HepG2 (cell line): ENCODE measurements around the gene ASB14. TPM values are rescaled to one million over a fixed set of nuclear protein-coding genes. Genes with fewer than 3 reads are reported as not detected.

Experiments used
- ATAC-seq: fragments of 200-7000 bp; cut with Tn5 transposase; 3 replicates; pipeline ENCODE4 v1.9.1; 2020; ENCODE audit warnings: mild to moderate bottlenecking, moderate library complexity
- BruUV-seq: library from RNA; stranded (reverse); fragments of 400-500 nt; replicated peaks from 2 replicates; lab custom pipeline; 2021; lab: Mats Ljungman, UMichigan
- CTCF ChIA-PET: fragments of 300-600 bp; formaldehyde crosslinking; extraction: SDS; loops from one replicate; lab custom pipeline; 2021; ENCODE audit warnings: low total read pairs, inconsistent platforms, low intra/inter-chr PET ratio; lab: Yijun Ruan, JAX
- POLR2A ChIA-PET: fragments of 350-600 bp; sonication (Branson Sonifier 250); formaldehyde crosslinking; loops from one replicate; lab custom pipeline; 2020; ENCODE audit warnings: antibody characterized with exemption, inconsistent platforms; lab: Yijun Ruan, JAX
- DNase-seq: peaks from one replicate; pipeline ENCODE4 v3.0.0-alpha.2; 2015; ENCODE audit warnings: low spot score
- FAIRE-seq: peaks from 3 replicates; lab custom pipeline; 2011; peaks lifted over from hg19 to GRCh38; lab: Jason Lieb, UNC
- H2AFZ ChIP-seq: one replicate; pipeline ENCODE4 v1.6.1; 2011; ENCODE audit warnings: low read length, inconsistent platforms
- H3K27ac ChIP-seq: fragments of 300-600 bp; 3 replicates; pipeline ENCODE4 v1.8.0; 2011; ENCODE audit warnings: mixed run types, mild to moderate bottlenecking, mixed read lengths, low read length, inconsistent platforms; ENCODE audit not compliant: insufficient read depth; ENCODE audit errors: extremely low read length
- H3K27me3 ChIP-seq, 2 experiments: fragments of 200-600 bp in 1 of 2; 2 replicates in 1 of 2; 3 replicates in 1 of 2; pipeline versions ENCODE4 v1.6.0 to v1.8.0; 2011; ENCODE audit warnings: low read length in 2 of 2, mild to moderate bottlenecking in 2 of 2, moderate library complexity in 2 of 2, inconsistent platforms in 1 of 2; ENCODE audit not compliant: insufficient read depth in 2 of 2, control insufficient read depth in 1 of 2
- H3K36me3 ChIP-seq, 2 experiments: fragments of 200-600 bp in 1 of 2; replicated peaks in 1 of 2; 2 replicates in 1 of 2; 3 replicates in 1 of 2; pipeline versions ENCODE4 v1.5.1 to v1.8.0; 2011; ENCODE audit warnings: low read length in 2 of 2, inconsistent platforms in 1 of 2; ENCODE audit not compliant: insufficient read depth in 2 of 2, control insufficient read depth in 1 of 2
- H3K4me1 ChIP-seq: 2 replicates; pipeline ENCODE4 v1.5.1; 2012; ENCODE audit warnings: low read length, inconsistent platforms; ENCODE audit not compliant: insufficient read depth
- H3K4me2 ChIP-seq: 2 replicates; pipeline ENCODE4 v1.6.0; 2011; ENCODE audit warnings: low read depth, low read length, inconsistent platforms
- H3K4me3 ChIP-seq, 3 experiments: fragments of 200-600 bp in 1 of 3; sonication (generic), shearing (Covaris generic) in 1 of 3; replicated peaks in 1 of 3; 2 replicates each; pipeline ENCODE4 v1.5.1; 2011 to 2016; ENCODE audit warnings: low read length in 3 of 3, inconsistent platforms in 2 of 3, low read depth in 2 of 3, mild to moderate bottlenecking in 2 of 3, control low read depth in 1 of 3, mixed read lengths in 1 of 3; ENCODE audit not compliant: insufficient read depth in 1 of 3
- H3K79me2 ChIP-seq: one replicate; pipeline ENCODE4 v1.6.1; 2011; ENCODE audit warnings: low read length, inconsistent platforms; ENCODE audit not compliant: insufficient read depth
- H3K9ac ChIP-seq: 2 replicates; pipeline ENCODE4 v1.6.0; 2011; ENCODE audit warnings: mild to moderate bottlenecking, low read depth, low read length, inconsistent platforms; ENCODE audit not compliant: insufficient read depth
- H3K9me3 ChIP-seq: 2 replicates; pipeline ENCODE4 v1.5.1; 2012; ENCODE audit warnings: mild to moderate bottlenecking, low read length
- H4K20me1 ChIP-seq: 2 replicates; pipeline ENCODE4 v1.6.0; 2011; ENCODE audit warnings: inconsistent platforms, mild to moderate bottlenecking, low read length, moderate library complexity; ENCODE audit not compliant: insufficient read depth
- CBX2 ChIP-seq, 2 experiments: fragments of 200-600 bp in 1 of 2; sonication (generic); formaldehyde crosslinking in 1 of 2; IDR thresholded peaks; 2 replicates each; pipeline versions ENCODE4 v1.7.0 to v1.8.1; 2018 to 2022; ENCODE audit warnings: low read depth in 2 of 2, low read length in 1 of 2, mild to moderate bottlenecking in 1 of 2, missing genetic modification reagents in 1 of 2
- ETS1 ChIP-seq: sonication (generic); formaldehyde crosslinking; IDR thresholded peaks from 2 replicates; pipeline ENCODE4 v1.4.0; 2020; ENCODE audit warnings: missing genetic modification reagents
- FOXO1 ChIP-seq: sonication (generic); formaldehyde crosslinking; IDR thresholded peaks from 2 replicates; pipeline ENCODE4 v1.4.0; 2020; ENCODE audit warnings: missing genetic modification reagents
- HMGXB4 ChIP-seq, 2 experiments: sonication (generic) in 1 of 2; formaldehyde crosslinking in 1 of 2; IDR thresholded peaks; 2 replicates each; pipeline versions ENCODE4 v1.4.0 to v1.6.1; 2018 to 2020; ENCODE audit warnings: missing genetic modification reagents in 2 of 2, borderline replicate concordance in 1 of 2, low read depth in 1 of 2, mild to moderate bottlenecking in 1 of 2, missing biosample characterization in 1 of 2
- HNF1B ChIP-seq: sonication (generic); formaldehyde crosslinking; IDR thresholded peaks from 2 replicates; pipeline ENCODE4 v1.5.1; 2020; ENCODE audit warnings: mild to moderate bottlenecking, moderate library complexity, missing genetic modification reagents
- NCOA5 ChIP-seq: sonication (generic); formaldehyde crosslinking; IDR thresholded peaks from 2 replicates; pipeline ENCODE4 v1.4.0; 2020; ENCODE audit warnings: missing genetic modification reagents
- ZBED4 ChIP-seq: sonication (generic); formaldehyde crosslinking; IDR thresholded peaks from 2 replicates; pipeline ENCODE4 v1.4.0; 2020; ENCODE audit warnings: missing genetic modification reagents, borderline replicate concordance
- ZBTB8A ChIP-seq: sonication (generic); formaldehyde crosslinking; IDR thresholded peaks from 2 replicates; pipeline ENCODE4 v1.4.0; 2020; ENCODE audit warnings: mild to moderate bottlenecking, low read depth, missing genetic modification reagents, borderline replicate concordance
- ZNF337 ChIP-seq: sonication (generic); formaldehyde crosslinking; IDR thresholded peaks from 2 replicates; pipeline ENCODE4 v1.5.1; 2020; ENCODE audit warnings: missing genetic modification reagents, low read depth, mild to moderate bottlenecking, borderline replicate concordance
- ZNF33A ChIP-seq: sonication (generic); formaldehyde crosslinking; IDR thresholded peaks from 2 replicates; pipeline ENCODE4 v1.5.1; 2020; ENCODE audit warnings: missing genetic modification reagents, mild to moderate bottlenecking, moderate library complexity, borderline replicate concordance
- ZNF451 ChIP-seq: sonication (generic); formaldehyde crosslinking; IDR thresholded peaks from 2 replicates; pipeline ENCODE4 v1.5.0; 2020; ENCODE audit warnings: mild to moderate bottlenecking, missing genetic modification reagents
- ZNF597 ChIP-seq: sonication (generic); formaldehyde crosslinking; IDR thresholded peaks from 2 replicates; pipeline ENCODE4 v1.5.0; 2020; ENCODE audit warnings: missing genetic modification reagents
- ZNF619 ChIP-seq: sonication (generic); formaldehyde crosslinking; IDR thresholded peaks from 2 replicates; pipeline ENCODE4 v1.4.0; 2020; ENCODE audit warnings: mild to moderate bottlenecking, missing genetic modification reagents
- WGBS: methylation state at CpG from one replicate; pipeline ENCODE4 v1.1.6; 2017; ENCODE audit warnings: low lambda C conversion rate; 5-methylcytosine and 5-hydroxymethylcytosine counted together
- in situ Hi-C: cut with HindIII; loops from 2 replicates; pipeline ENCODE4 v1.10.0; 2017; ENCODE audit warnings: low pct_unique_long_range_greater_than_20kb; ENCODE audit not compliant: extremely low pct_ligation_motif_present
- intact Hi-C: fragments of 100-400 bp; cut with micrococcal nuclease; formaldehyde crosslinking; loops from one replicate; pipeline ENCODE4 v1.10.0; 2022; ENCODE audit not compliant: unreplicated experiment
- polyA plus RNA-seq, 8 experiments: library from polyadenylated mRNA; depleted of rRNA in 3 of 8; stranded (reverse) in 7 of 8; unstranded in 1 of 8; fragments of >200 nt; fragmentation: Illumina TruSeq in 4 of 8; extraction: Trizol in 4 of 8; gene quantifications; 2 replicates each; pipeline versions ENCODE4 v1.2.1 to v1.2.3, GENCODE V29; 2011 to 2016; ENCODE audit warnings: low read depth in 4 of 8, missing spikeins in 1 of 8, mixed read lengths in 1 of 8; ENCODE audit not compliant: insufficient read depth in 1 of 8
- total RNA-seq, 5 experiments: library from RNA; depleted of rRNA; stranded (reverse); fragments of >200 nt; fragmentation: Illumina TruSeq; extraction: Trizol; gene quantifications; 2 replicates each; pipeline ENCODE4 v1.2.3, GENCODE V29; 2016; ENCODE audit warnings: low read depth in 1 of 5

Gene ASB14
- total and polyA plus RNA-seq, 2 of the 13 experiments (the other 11 are each of a cell fraction or from before 2014, with no cell fraction given) = not detected

- POLR2A ChIA-PET = no interaction called here
- ATAC-seq (no peak), FAIRE-seq (no peak), DNase-seq (no peak)
- no peaks in the 10 kb centered on the region for H4K20me1 ChIP-seq
- H3K9me3 ChIP-seq = no peaks in the 10 kb centered on the region
- H3K27ac ChIP-seq = no peak overlapping the region
- H2AFZ ChIP-seq = no peak overlapping the region
- CTCF ChIA-PET = no interaction called here
- no peaks in the 10 kb centered on the region for H3K27me3 ChIP-seq
- no peaks in the 10 kb centered on the region for H3K79me2 ChIP-seq
- BruUV-seq = no TSS peak
- intact Hi-C loops = no loop called here
- in situ Hi-C loops = no loop called here
- no peak overlapping the region for H3K4me3 ChIP-seq
- no peaks in the 10 kb centered on the region for H3K36me3 ChIP-seq
- 1% methylated on average over 3 of the region's 3 CpGs for WGBS
- H3K4me2 ChIP-seq = no peak overlapping the region
- no peak overlapping the region for H3K9ac ChIP-seq
- peaks cover 8% of the 10 kb centered on the region for H3K4me1 ChIP-seq
- no peak for TF ChIP-seq NCOA5
- no peak for TF ChIP-seq ZBTB8A (CRISPR knock-in tag)
- TF ChIP-seq ZBED4 = no peak
- TF ChIP-seq HNF1B (CRISPR knock-in tag) = no peak
- no peak for TF ChIP-seq ZNF337 (CRISPR knock-in tag)
- TF ChIP-seq FOXO1 (CRISPR knock-in tag) = no peak
- TF ChIP-seq ZNF597 (CRISPR knock-in tag) = no peak
- TF ChIP-seq ZNF619 (CRISPR knock-in tag) = no peak
- no peak for TF ChIP-seq CBX2 (IDR thresholded peaks at IDR 0.05; ENCODE audit: low read depth, low read length)
- no peak for TF ChIP-seq CBX2 (CRISPR knock-in tag; IDR thresholded peaks at IDR 0.05; ENCODE audit: low read depth)
- TF ChIP-seq ZNF33A = no peak
- TF ChIP-seq ETS1 (CRISPR knock-in tag) = no peak
- no peak for TF ChIP-seq HMGXB4 (CRISPR knock-in tag; IDR thresholded peaks at IDR 0.05; ENCODE audit: borderline replicate concordance in 1 of 2, low read depth in 1 of 2)
- TF ChIP-seq ZNF451 (CRISPR knock-in tag) = no peak
Measured at GRCh38 chr3:57309769-57310360, 17.4 kb upstream of the ASB14 start.
